Neural cell (in vitro differentiated cells): ENCODE data around the gene WDR75. TPM values are rescaled to one million over a fixed set of nuclear protein-coding genes. Genes with fewer than 3 reads are reported as not detected.

Source experiments
- H2AFZ ChIP-seq: fragments of 200-600, 300-800 bp; sonication (generic), shearing (Covaris generic); 2 replicates; pipeline ENCODE4 v1.6.0; 2014; ENCODE audit warnings: low read depth, mild to moderate bottlenecking, antibody characterized with exemption, low read length, moderate library complexity
- H3F3A ChIP-seq: fragments of 200-600 bp; shearing (Covaris generic); 2 replicates; pipeline ENCODE4 v1.6.1; 2016; ENCODE audit warnings: mild to moderate bottlenecking, moderate library complexity, mixed read lengths, antibody characterized with exemption, low read length; ENCODE audit not compliant: insufficient read depth, poor library complexity, severe bottlenecking
- H3K27ac ChIP-seq: fragments of 200-600, 300-800 bp; sonication (generic), shearing (Covaris generic); 2 replicates; pipeline ENCODE4 v1.5.1; 2014; ENCODE audit warnings: mild to moderate bottlenecking, low read length, moderate library complexity
- H3K27me3 ChIP-seq: fragments of 300-800, 200-600 bp; sonication (generic), shearing (Covaris generic); 2 replicates; pipeline ENCODE4 v1.6.0; 2014; ENCODE audit warnings: mild to moderate bottlenecking, low read depth, low read length, moderate library complexity; ENCODE audit not compliant: insufficient read depth
- H3K36me3 ChIP-seq: fragments of 300-800, 200-600 bp; sonication (generic), shearing (Covaris generic); 2 replicates; pipeline ENCODE4 v1.5.1; 2014; ENCODE audit warnings: mild to moderate bottlenecking, antibody characterized with exemption, low read length, moderate library complexity; ENCODE audit not compliant: insufficient read depth
- H3K4me2 ChIP-seq: fragments of 300-800, 200-600 bp; sonication (generic), shearing (Covaris generic); 2 replicates; pipeline ENCODE4 v1.6.0; 2014; ENCODE audit warnings: mild to moderate bottlenecking, low read length
- H3K4me3 ChIP-seq: fragments of 300-800, 200-600 bp; sonication (generic), shearing (Covaris generic); 2 replicates; pipeline ENCODE4 v1.5.1; 2014; ENCODE audit warnings: mild to moderate bottlenecking, low read length, moderate library complexity
- H3K79me2 ChIP-seq: fragments of 200-600 bp; shearing (Covaris generic); replicated peaks from 2 replicates; pipeline ENCODE4 v1.6.0; 2014; ENCODE audit warnings: mild to moderate bottlenecking, low read length, moderate library complexity; ENCODE audit not compliant: insufficient read depth
- H3K9ac ChIP-seq: fragments of 300-800, 200-600 bp; sonication (generic), shearing (Covaris generic); 2 replicates; pipeline ENCODE4 v1.6.1; 2016; ENCODE audit warnings: mild to moderate bottlenecking, low read length, mixed read lengths
- H3K9me2 ChIP-seq: fragments of 200-600 bp; shearing (Covaris generic); 2 replicates; pipeline ENCODE4 v1.6.1; 2016; ENCODE audit warnings: mild to moderate bottlenecking, low read length, mixed read lengths; ENCODE audit not compliant: insufficient read depth
- H3K9me3 ChIP-seq: fragments of 200-600, 300-800 bp; sonication (generic), shearing (Covaris generic); 2 replicates; pipeline ENCODE4 v1.6.1; 2016; ENCODE audit warnings: mild to moderate bottlenecking, mixed run types, low read length, moderate library complexity, mixed read lengths
- H4K20me1 ChIP-seq: fragments of 200-600 bp; shearing (Covaris generic); 2 replicates; pipeline ENCODE4 v1.6.1; 2016; ENCODE audit warnings: mild to moderate bottlenecking, mixed run types; ENCODE audit not compliant: insufficient read depth
- CTCF ChIP-seq: fragments of 450-650 bp; IDR thresholded peaks from 2 replicates; pipeline ENCODE4 v1.5.1; 2014; ENCODE audit warnings: antibody characterized with exemption, mild to moderate bottlenecking, moderate library complexity; ENCODE audit not compliant: poor library complexity, severe bottlenecking
- EP300 ChIP-seq: fragments of 450-650 bp; conservative IDR thresholded peaks from 2 replicates; pipeline ENCODE4 v1.6.1; 2014; ENCODE audit warnings: antibody characterized with exemption, mild to moderate bottlenecking, moderate library complexity; ENCODE audit not compliant: poor library complexity, severe bottlenecking
- EZH2 ChIP-seq: fragments of 200-600, 300-800 bp; shearing (Covaris generic), sonication (generic); IDR thresholded peaks from 2 replicates; pipeline ENCODE4 v1.6.1; 2014; ENCODE audit warnings: antibody characterized with exemption, low read length, borderline replicate concordance, mild to moderate bottlenecking; ENCODE audit not compliant: insufficient read depth, poor library complexity, severe bottlenecking
- MXI1 ChIP-seq: fragments of 450-650 bp; conservative IDR thresholded peaks from 2 replicates; pipeline ENCODE4 v1.6.1; 2014; ENCODE audit warnings: antibody characterized with exemption, mild to moderate bottlenecking; ENCODE audit not compliant: poor library complexity, severe bottlenecking
- POLR2AphosphoS5 ChIP-seq: IDR thresholded peaks from 2 replicates; pipeline ENCODE4 v1.6.1; 2012
- RAD21 ChIP-seq: fragments of 450-650 bp; conservative IDR thresholded peaks from 2 replicates; pipeline ENCODE4 v1.6.1; 2014; ENCODE audit warnings: antibody characterized with exemption, mild to moderate bottlenecking, moderate library complexity
- REST ChIP-seq: IDR thresholded peaks from 2 replicates; pipeline ENCODE4 v1.6.1; 2012; ENCODE audit warnings: borderline replicate concordance
- SMC3 ChIP-seq: fragments of 450-650 bp; conservative IDR thresholded peaks from 2 replicates; pipeline ENCODE4 v1.6.1; 2014; ENCODE audit warnings: antibody characterized with exemption, mild to moderate bottlenecking, moderate library complexity; ENCODE audit not compliant: poor library complexity
- TAF1 ChIP-seq: IDR thresholded peaks from 2 replicates; pipeline ENCODE4 v1.6.1; 2012; ENCODE audit warnings: low read depth
- polyA plus RNA-seq: library from polyadenylated mRNA; depleted of rRNA; stranded (reverse); fragments of >200 nt; gene quantifications from 2 replicates; pipeline ENCODE4 v1.2.3, GENCODE V29; 2014

The WDR75 gene
- polyA plus RNA-seq, 1 donor from 2014 or later: 62.5 TPM

GRCh38 chr2:189467593-189467992 is 26.3 kb downstream of the WDR75 start:
- Histone ChIP-seq H2AFZ (no peak overlapping the region), H3F3A (no peaks in the 10 kb centered on the region), H3K9me2 (no peaks in the 10 kb centered on the region), H3K79me2 (no peaks in the 10 kb centered on the region), H3K9me3 (no peaks in the 10 kb centered on the region), H3K4me3 (no peak overlapping the region), H3K9ac (no peak overlapping the region), H3K4me2 (no peak overlapping the region), H3K27me3 (no peaks in the 10 kb centered on the region), H4K20me1 (no peaks in the 10 kb centered on the region), H3K36me3 (no peaks in the 10 kb centered on the region), H3K27ac (no peak overlapping the region)
- TF ChIP-seq SMC3 (no peak), MXI1 (no peak), CTCF (no peak), REST (no peak), EP300 (no peak), EZH2 (no peak), RAD21 (no peak), TAF1 (no peak)

GRCh38 chr2:189474526-189474925 is 33.3 kb downstream of the WDR75 start:
- peaks cover 5% of the 10 kb centered on the region for H3K36me3 ChIP-seq

More at GRCh38 chr2:189474526-189474925, 33.3 kb downstream of the WDR75 start:
- no peaks in the 10 kb centered on the region for H3K9me3 ChIP-seq
- H3K9ac ChIP-seq: no peak overlapping the region
- no peaks in the 10 kb centered on the region for H3K27me3 ChIP-seq
- H3K27ac ChIP-seq: no peak overlapping the region
- H4K20me1 ChIP-seq: no peaks in the 10 kb centered on the region
- H3F3A ChIP-seq: no peaks in the 10 kb centered on the region
- no peak overlapping the region for H3K4me2 ChIP-seq
- H2AFZ ChIP-seq: no peak overlapping the region
- TF ChIP-seq EZH2 (no peak), MXI1 (no peak), EP300 (no peak), POLR2AphosphoS5 (no peak), RAD21 (no peak), CTCF (no peak), TAF1 (no peak), SMC3 (no peak), REST (no peak)
- no peaks in the 10 kb centered on the region for H3K79me2 ChIP-seq
- no peaks in the 10 kb centered on the region for H3K9me2 ChIP-seq
- H3K4me3 ChIP-seq: no peak overlapping the region
